Astrocyte of the spinal cord (primary cell): ENCODE measurements around the gene NBPF1.
"Not testable (repeated sequence)": the region's sequence is repeated elsewhere in the genome, so short reads cannot be mapped to it uniquely, and the experiment has no call there.

Experiments used
- DNase-seq: peaks from one replicate; pipeline ENCODE4 v3.0.0; 2011; ENCODE audit warnings: low read depth, low spot score
- H3K4me3 ChIP-seq: 2 replicates; pipeline ENCODE4 v1.5.1; 2011; ENCODE audit warnings: low read depth, mild to moderate bottlenecking, low read length, moderate library complexity
- in situ Hi-C: cut with HindIII; loops from 2 replicates; pipeline ENCODE4 v1.10.0; 2017; ENCODE audit warnings: low sequenced_read_pairs
- TF ChIP-seq, protein P1 (sequence below): IDR thresholded peaks from 2 replicates; pipeline ENCODE4 v1.5.1; 2012; ENCODE audit warnings: low read depth, mild to moderate bottlenecking, low read length, inconsistent platforms

Gene NBPF1

DNA sequence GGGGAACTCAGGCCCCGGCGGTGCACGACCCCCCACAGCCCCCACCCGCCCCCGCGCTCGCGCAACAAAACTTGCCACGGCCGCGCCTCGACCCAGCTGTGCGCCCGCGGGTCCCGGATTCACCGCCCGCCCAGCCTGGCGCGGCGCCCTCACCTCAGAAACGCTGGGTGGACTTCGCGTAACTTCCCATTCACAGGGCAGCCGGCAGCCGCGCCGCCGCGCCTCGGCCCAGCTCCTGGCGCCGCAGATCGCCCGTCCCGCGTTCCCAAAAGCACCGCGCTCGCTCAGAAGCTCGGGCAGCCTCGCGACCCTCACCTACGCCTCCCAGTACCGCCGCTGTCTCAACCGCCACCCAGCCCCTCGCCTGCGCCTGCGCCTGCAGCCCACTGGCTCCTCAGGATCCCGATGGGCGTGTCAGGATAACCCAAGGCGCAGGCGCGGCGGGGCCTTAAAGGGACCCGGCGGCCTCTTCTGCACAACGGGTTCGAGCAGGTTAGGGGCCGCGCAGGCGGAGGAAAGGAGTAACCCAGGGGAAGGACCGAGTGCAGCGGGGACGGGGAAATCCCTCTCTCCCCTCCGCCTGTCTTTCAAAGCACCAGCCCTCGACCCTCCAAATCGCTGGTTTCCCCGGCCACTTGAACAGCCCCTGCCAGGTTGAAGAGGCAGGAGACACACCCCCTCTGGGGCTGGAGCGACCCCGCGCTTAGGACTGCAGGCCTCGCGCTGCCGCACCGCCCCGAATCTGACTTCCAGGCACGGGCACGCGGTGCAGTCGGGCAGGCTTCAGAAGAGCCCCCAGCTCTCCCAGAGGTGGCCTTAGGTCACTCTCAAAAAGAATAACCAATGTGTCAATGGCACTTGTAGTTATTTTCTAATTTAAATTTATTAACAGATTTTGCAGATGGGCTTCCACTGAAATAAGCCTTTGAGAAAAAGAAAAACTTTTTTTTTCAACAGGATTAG is at the start of gene NBPF1:
NBPF1 (minus strand) TSS at position 380 of the 963 bp plus-strand sequence.
- peak within 1 kb of the TSS; percentile 63 for H3K4me3 ChIP-seq
- TF ChIP-seq, protein P1, sequence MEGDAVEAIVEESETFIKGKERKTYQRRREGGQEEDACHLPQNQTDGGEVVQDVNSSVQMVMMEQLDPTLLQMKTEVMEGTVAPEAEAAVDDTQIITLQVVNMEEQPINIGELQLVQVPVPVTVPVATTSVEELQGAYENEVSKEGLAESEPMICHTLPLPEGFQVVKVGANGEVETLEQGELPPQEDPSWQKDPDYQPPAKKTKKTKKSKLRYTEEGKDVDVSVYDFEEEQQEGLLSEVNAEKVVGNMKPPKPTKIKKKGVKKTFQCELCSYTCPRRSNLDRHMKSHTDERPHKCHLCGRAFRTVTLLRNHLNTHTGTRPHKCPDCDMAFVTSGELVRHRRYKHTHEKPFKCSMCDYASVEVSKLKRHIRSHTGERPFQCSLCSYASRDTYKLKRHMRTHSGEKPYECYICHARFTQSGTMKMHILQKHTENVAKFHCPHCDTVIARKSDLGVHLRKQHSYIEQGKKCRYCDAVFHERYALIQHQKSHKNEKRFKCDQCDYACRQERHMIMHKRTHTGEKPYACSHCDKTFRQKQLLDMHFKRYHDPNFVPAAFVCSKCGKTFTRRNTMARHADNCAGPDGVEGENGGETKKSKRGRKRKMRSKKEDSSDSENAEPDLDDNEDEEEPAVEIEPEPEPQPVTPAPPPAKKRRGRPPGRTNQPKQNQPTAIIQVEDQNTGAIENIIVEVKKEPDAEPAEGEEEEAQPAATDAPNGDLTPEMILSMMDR = no peak
- in situ Hi-C loops = no loop called here
- peak; percentile 99 for DNase-seq

DNA sequence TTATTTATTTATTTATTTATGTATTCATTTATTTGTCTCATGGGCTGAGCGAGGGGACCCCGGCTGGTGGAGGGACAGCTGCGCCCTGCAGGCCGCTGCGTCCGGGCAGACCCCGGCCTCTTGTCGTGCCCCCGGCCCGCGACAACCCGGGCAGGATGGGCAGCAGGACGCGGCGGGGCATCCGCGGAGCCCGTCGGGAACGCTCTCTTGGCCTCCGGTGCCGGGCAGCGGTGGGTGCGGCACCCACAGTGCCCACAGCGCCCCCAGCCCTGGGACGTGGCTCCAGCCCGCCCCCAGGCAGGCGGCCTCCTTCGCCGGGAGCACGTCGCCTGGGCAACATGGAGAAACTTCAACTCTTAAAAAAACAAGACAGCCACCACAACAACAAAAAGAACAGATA is 44.9 kb upstream of the NBPF1 start:
- H3K4me3 ChIP-seq, DNase-seq, in situ Hi-C loops: not testable (repeated sequence)

DNA sequence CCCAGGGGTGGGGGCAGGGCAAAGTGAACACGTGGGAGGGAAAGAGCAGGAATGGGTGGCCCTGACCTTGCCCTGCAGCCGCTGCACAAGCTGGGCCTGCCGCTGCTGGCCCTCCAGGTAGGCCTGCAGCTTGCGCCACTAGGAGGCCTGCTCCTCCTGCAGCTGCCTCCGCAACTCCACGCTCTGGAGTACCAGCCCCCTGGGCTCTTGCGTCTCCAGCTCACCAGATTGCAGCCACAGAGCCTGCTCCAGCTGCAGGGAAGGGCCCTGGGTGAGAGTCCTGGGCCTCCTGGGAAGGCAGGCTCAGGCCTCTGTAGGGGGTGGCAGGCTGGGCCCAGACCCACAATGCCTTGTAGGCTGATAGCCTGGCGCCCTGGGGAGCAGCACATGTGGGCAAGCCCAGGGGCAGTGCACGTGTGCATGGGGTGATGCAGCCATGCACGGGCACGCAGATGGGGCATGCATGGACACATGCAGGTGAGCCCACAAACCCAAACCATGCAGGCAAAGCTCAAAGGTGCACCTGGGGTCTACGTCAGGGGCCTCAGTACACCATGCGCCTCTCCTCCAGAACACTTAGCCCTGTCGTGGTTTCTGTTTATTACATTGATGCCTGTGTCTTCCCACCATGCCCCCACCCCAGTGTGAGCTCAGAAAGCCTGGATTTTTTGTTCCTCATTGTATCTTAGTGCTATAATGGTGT is 43.8 kb upstream of the NBPF1 start:
- DNase-seq, H3K4me3 ChIP-seq, in situ Hi-C loops: not testable (repeated sequence)

DNA sequence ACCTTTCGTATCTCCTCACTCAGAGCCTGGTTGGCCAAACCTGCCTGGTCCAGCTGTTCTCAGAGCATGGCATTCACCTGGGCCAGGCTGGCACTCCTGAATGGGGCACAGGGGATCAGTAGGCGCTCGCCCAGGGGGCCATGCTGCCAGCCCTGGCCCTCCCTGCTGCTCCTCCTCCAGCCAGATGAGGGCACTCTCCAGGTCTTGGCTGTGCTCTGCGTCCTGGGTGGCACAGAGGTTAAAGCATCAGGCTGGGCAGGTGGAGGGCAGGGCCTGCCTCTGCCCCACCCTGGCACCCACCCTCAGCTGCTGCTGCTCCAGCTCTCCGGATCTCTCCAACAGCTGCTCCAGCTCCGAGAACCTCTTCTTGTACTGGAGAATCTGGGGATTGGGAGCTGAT is 43.2 kb upstream of the NBPF1 start:
- in situ Hi-C loops, DNase-seq: not testable (repeated sequence)

DNA sequence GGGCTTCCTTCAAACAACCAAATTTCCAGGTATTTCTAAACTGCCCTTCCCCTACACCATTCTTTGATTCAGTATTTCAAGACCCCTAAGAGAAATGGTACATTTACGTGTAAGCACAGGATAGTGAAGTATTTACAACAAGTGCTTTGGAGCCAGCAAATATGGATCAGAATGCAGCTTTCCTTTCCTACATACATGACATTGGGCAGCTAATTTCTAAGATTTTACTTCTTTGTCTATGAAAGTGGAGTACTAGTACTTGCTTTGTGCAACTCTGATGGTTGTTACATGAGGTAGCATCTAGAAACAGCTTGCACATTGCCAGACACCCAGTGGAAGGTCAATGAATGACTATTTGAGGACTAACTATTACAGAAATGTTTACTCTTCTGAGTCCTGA is 38.2 kb upstream of the NBPF1 start:
- DNase-seq, H3K4me3 ChIP-seq, in situ Hi-C loops: not testable (repeated sequence)

More for the DNA sequence above, 43.2 kb upstream of the NBPF1 start:
- not testable (repeated sequence) for H3K4me3 ChIP-seq

DNA sequence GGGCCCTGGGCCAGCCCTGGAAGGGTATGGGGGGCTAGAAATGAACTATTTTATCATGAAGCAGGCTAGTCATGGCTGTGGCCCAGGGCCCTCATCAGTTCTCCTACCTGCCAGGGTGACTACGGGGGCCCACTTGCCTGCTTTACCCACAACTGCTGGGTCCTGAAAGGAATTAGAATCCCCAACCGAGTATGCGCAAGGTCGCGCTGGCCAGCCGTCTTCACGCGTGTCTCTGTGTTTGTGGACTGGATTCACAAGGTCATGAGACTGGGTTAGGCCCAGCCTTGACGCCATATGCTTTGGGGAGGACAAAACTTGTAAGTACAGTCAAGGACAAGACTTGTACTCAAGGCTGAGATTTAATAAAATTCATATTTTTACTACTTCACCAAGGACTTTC is 36.6 kb upstream of the NBPF1 start:
- in situ Hi-C loops, H3K4me3 ChIP-seq, DNase-seq: not testable (repeated sequence)

DNA sequence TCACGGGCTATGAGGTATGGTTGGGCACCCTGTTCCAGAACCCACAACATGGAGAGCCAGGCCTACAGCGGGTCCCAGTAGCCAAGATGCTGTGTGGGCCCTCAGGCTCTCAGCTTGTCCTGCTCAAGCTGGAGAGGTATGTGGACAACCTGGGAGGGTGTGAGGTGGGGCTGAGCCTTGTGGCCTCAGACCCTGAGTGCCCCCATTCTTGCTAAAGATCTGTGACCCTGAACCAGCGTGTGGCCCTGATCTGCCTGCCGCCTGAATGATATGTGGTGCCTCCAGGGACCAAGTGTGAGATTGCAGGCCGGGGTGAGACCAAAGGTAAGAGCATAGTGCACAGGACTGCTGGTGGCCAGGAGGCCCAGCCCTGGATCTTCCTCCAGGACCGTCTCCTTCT is 36.0 kb upstream of the NBPF1 start:
- DNase-seq, H3K4me3 ChIP-seq, in situ Hi-C loops: not testable (repeated sequence)

DNA sequence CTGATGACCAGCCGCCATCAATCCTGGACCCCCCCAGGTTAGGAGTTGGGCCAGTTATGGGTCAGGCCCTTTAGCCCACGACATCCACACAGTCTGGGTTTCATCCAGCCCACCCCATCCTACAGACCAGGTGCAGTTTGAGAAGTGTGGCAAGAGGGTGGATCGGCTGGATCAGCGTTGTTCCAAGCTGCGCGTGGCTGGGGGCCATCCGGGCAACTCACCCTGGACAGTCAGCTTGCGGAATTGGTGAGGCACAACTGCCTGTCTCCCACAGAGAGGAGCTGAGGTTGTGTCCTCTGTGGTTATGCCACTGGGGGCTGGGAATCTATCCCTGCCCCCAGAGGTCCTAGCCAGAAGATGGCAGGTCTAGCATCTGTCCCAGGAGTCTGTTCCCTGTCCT is 35.4 kb upstream of the NBPF1 start:
- DNase-seq, in situ Hi-C loops, H3K4me3 ChIP-seq: not testable (repeated sequence)

DNA sequence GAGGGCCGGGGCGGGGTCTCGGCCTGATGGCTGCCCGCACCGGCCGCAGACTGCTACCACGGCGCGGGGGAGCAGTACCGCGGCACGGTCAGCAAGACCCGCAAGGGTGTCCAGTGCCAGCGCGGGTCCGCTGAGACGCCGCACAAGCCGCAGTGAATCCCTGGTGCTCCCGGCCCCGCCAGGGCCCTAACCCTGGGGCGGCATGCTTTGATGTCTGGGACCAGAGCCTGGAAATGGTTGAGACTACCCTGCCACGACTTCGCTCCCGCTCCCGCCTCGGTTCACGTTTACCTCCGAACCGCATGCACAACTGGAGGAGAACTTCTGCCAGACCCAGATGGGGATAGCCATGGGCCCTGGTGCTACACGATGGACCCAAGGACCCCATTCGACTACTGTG is 34.9 kb upstream of the NBPF1 start:
- DNase-seq, H3K4me3 ChIP-seq: not testable (repeated sequence)

DNA sequence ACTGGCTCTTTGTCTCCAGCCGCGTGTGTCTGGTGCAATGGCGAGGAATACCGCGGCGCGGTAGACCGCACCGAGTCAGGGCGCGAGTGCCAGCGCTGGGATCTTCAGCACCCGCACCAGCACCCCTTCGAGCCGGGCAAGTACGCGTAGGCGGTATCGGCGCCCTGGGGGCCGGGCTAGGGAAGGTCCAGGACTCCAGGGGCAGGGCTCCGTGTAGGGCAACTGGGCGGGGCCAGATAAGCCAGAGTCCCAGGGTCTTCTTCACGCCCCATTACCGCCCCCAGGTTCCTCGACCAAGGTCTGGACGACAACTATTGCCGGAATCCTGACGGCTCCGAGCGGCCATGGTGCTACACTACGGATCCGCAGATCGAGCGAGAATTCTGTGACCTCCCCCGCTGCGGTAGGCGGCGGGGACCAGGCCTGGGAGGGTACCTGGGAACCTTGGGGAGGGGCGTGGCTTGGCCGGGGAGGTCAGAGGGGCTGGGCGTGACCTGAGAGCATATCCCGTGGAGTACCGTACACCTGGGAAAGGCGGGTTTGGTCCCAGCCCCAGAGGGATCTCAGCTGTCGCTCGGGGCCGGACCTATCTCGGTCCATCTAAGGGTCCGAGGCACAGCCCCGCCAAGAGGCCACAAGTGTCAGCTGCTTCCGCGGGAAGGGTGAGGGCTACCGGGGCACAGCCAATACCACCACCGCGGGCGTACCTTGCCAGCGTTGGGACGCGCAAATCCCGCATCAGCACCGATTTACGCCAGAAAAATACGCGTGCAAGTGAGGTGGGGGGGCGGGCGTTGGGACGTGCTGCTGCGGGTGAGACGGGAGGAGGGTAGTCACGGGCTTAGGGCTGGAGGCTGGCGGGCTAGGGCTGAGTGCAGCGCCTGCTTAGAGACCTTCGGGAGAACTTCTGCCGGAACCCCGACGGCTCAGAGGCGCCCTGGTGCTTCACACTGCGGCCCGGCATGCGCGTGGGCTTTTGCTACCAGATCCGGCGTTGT is 34.1 kb upstream of the NBPF1 start:
- H3K4me3 ChIP-seq, in situ Hi-C loops, DNase-seq: not testable (repeated sequence)

More for the DNA sequence above, 34.9 kb upstream of the NBPF1 start:
- in situ Hi-C loops = not testable (repeated sequence)

DNA sequence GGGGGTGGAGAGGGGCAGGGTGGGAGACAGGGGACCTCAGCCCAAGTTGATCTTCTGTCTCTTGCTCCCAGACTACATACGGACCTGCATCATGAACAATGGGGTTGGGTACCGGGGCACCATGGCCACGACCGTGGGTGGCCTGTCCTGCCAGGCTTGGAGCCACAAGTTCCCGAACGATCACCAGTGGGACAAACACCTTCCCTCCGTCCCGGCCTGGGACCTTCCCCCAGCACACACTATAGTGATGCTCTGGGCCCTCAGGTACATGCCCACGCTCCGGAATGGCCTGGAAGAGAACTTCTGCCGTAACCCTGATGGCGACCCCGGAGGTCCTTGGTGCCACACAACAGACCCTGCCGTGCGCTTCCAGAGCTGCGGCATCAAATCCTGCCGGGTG is 33.4 kb upstream of the NBPF1 start:
- in situ Hi-C loops, DNase-seq, H3K4me3 ChIP-seq: not testable (repeated sequence)

DNA sequence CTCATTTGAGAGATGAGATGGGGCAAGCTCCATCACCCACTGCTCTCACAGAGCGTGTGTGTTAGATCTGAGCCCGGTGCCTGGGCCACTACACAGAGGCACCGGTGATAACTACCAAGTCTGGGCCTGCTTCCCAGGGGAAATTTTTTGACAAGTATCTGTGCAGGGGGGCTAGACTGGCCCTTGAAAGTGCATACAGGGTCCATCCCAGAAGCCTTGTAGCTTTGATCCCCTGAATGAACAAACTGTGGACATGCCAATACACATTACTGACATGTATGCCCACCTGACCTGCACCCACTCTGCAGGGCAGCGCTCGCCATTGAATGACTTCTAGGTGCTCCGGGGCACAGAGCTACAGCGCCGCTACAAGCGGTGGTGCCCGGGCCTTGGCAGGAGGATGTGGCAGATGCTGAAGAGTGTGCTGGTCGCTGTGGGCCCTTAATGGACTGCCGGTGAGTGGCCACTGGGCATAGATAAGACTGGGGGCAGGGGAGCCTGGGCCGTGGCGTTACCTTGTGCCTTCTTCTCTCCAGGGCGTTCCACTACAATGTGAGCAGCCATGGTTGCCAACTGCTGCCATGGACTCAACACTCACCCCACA is 32.8 kb upstream of the NBPF1 start:
- in situ Hi-C loops, H3K4me3 ChIP-seq: not testable (repeated sequence)

DNA sequence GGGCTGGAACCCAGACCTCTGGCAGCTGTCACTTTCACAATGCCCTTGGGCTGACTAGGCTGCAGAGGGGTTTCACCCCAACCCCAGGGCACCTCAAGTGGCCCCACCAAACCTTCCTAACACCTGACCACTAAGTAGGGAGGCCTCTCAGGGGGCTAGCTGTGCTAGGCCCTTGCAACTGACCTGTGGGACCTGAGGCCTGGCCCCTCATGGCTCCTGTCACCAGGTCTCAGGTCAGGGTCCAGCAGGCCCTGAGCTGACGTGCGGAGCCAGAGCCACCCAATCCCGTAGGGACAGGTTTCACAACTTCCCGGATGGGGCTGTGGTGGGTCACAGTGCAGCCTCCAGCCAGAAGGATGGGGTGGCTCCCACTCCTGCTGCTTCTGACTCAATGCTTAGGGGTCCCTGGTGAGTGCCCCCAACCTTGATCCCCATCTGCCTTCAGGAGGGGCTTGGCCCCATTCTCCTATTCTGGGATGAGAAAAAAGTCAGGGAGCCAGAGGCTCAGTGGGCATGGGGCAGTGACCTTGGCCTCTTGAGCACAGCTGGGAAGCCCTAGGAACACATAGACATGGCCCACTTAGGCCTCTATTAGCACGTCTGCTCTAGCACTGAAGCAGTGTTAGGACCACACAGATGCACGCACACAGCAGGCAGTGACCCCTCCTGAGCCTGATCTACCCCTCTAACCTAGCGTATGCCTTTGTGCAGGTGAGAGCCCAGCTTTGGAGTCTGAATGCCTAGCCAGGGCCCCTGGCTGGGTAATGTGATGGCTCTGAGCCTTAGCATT is 32.1 kb upstream of the NBPF1 start:
- DNase-seq, in situ Hi-C loops, H3K4me3 ChIP-seq: not testable (repeated sequence)

More for the DNA sequence above, 32.8 kb upstream of the NBPF1 start:
- not testable (repeated sequence) for DNase-seq
